Dendritic cell treated with granulocyte-macrophage colony-stimulating factor and Interleukin-4, amounts not matched to agents 40 ng/mL and 50 ng/mL, for 4 days (primary cell): ENCODE measurements around the gene STK38L.
A peak's percentile ranks its signal among the peaks of the same experiment; 100 is the strongest.

Experiments used
- H3K27ac Mint-ChIP-seq: one replicate; pipeline ENCODE4 v1.8.0; 2022; ENCODE audit warnings: mild to moderate bottlenecking, mixed read lengths
- H3K27me3 Mint-ChIP-seq: one replicate; pipeline ENCODE4 v1.8.0; 2022; ENCODE audit warnings: mild to moderate bottlenecking, mixed read lengths
- H3K36me3 Mint-ChIP-seq: one replicate; pipeline ENCODE4 v1.8.0; 2022; ENCODE audit warnings: low read depth, mixed read lengths
- H3K4me1 Mint-ChIP-seq: one replicate; pipeline ENCODE4 v1.8.0; 2022; ENCODE audit warnings: low read depth, mixed read lengths
- H3K4me3 Mint-ChIP-seq: one replicate; pipeline ENCODE4 v1.8.0; 2022; ENCODE audit warnings: mild to moderate bottlenecking, moderate library complexity, mixed read lengths
- H3K9me3 Mint-ChIP-seq: one replicate; pipeline ENCODE4 v1.8.0; 2022; ENCODE audit warnings: mixed read lengths
- intact Hi-C: fragments of 100-400 bp; cut with micrococcal nuclease; formaldehyde crosslinking; loops from one replicate; pipeline ENCODE4 v1.15.0; 2022

Gene STK38L

DNA sequence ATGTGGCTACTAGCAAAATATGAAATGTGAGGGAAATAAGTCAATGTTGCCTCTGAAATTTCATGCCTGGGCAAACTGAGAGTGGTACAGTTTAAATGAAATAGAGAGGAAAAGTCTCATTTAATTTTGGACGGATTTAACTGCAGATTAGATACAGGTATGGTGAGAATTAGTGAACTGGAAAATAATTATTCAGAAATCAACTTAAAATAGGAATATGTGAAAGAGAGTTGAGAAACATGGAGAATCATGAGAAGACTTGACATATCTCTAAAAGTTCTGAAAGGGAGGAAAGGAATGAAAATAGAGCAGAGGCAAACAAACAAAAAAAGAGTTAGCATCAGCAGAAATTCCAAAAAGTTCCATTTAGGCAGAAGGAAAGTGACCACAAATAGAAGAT lies 55.0 kb downstream of the STK38L start:
- no peak overlapping the region for H3K4me3 Mint-ChIP-seq
- intact Hi-C loops, result no loop called here
- no peaks in the 10 kb centered on the region for H3K9me3 Mint-ChIP-seq
- no peaks in the 10 kb centered on the region for H3K27me3 Mint-ChIP-seq
- no peak overlapping the region for H3K27ac Mint-ChIP-seq
- peaks cover 6% of the 10 kb centered on the region for H3K4me1 Mint-ChIP-seq
- H3K36me3 Mint-ChIP-seq, result peaks cover 69% of the 10 kb centered on the region

GRCh38 chr12:27300226-27300625 lies 56.1 kb downstream of the STK38L start:
- H3K27me3 Mint-ChIP-seq, result no peaks in the 10 kb centered on the region
- H3K27ac Mint-ChIP-seq, result no peak overlapping the region
- peaks cover 60% of the 10 kb centered on the region for H3K36me3 Mint-ChIP-seq
- no peak overlapping the region for H3K4me3 Mint-ChIP-seq
- no peaks in the 10 kb centered on the region for H3K9me3 Mint-ChIP-seq
- intact Hi-C loops, result loop anchor here (10.0 kb wide), 2 partner anchors 45 to 365 kb away; partner anchors contain the start of genes FGFR1OP2 and INTS13
- H3K4me1 Mint-ChIP-seq, result peaks cover 6% of the 10 kb centered on the region

- no peak overlapping the region for H3K27ac Mint-ChIP-seq
- intact Hi-C loops, result loop anchor here (10.0 kb wide), 2 partner anchors 49 to 369 kb away; partner anchors contain the start of genes FGFR1OP2 and INTS13
Observed at GRCh38 chr12:27303139-27304111, 59.3 kb downstream of the STK38L start.

DNA sequence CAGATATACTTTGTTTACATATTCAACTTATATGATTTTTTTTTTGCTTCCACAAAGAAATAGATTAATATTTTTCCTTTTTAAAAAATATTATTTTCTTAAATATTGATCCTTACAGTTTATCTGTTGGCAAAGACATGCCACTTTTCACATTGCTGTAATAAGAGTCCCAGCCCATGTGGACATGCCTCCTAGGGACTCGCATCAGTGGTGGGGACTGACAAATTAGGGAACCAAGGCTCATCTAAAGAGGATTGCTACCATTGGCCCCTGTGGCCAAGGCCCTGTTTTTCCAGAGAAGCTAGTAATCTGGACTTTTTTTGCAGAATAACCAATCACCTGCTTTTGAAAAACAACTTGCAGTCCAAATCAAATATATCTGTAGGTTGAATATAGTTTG lies 60.8 kb downstream of the STK38L start:
- Mint-ChIP-seq H3K4me3 (no peak overlapping the region), H3K27ac (no peak overlapping the region), H3K9me3 (no peaks in the 10 kb centered on the region), H3K27me3 (no peaks in the 10 kb centered on the region), H3K36me3 (peaks cover 51% of the 10 kb centered on the region), H3K4me1 (no peaks in the 10 kb centered on the region)
- intact Hi-C loops, result loop anchor here (5.0 to 10.0 kb wide), 5 partner anchors 50 to 370 kb away; partner anchors contain the start of genes FGFR1OP2 and INTS13

More at GRCh38 chr12:27303139-27304111, 59.3 kb downstream of the STK38L start:
- peaks cover 56% of the 10 kb centered on the region for H3K36me3 Mint-ChIP-seq
- H3K27me3 Mint-ChIP-seq, result no peaks in the 10 kb centered on the region
- no peaks in the 10 kb centered on the region for H3K9me3 Mint-ChIP-seq
- H3K4me3 Mint-ChIP-seq, result no peak overlapping the region
- H3K4me1 Mint-ChIP-seq, result no peaks in the 10 kb centered on the region

DNA sequence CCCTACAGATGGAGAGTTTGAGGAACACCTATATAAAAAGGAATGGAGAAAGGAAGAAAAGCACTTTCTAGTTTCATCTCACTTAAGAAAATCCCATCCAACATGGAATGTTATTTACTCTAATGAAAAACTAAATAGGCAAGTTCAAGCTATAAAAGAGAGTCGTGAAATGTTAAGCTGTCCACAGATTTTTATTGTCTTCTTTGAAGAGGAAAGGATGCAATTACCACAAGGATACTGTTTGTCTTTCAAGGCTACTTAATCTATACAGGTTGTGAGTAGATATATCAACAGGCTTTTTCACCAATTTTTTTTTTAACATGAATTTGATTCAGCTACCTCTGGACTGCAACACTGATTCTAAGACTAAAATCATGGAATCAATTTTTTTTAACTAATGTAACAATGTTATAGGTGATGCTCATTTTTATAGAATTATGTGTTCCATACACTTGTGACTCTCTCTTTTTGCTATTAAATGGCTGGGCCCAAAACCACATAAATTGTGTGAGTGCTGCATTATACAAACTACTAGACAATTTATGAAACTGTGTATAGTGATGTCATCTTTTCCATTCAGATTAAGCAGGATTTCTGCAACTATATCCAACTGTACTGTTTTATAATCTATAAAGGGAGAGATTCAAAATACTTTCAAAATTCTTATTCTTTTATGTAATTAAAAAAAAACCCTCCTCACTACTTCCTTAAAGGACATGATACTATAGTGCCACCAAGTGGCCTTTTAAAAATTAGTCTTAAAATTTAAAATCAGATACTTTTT lies 61.8 kb downstream of the STK38L start:
- no peak overlapping the region for H3K27ac Mint-ChIP-seq
- intact Hi-C loops, result loop anchor here (1.0 to 10.0 kb wide), 6 partner anchors 51 to 371 kb away; partner anchors contain the start of genes FGFR1OP2 and INTS13
- no peaks in the 10 kb centered on the region for H3K9me3 Mint-ChIP-seq

GRCh38 chr12:27309293-27309994 lies 65.4 kb downstream of the STK38L start:
- intact Hi-C loops, result loop anchor here (5.0 to 10.0 kb wide), 5 partner anchors 55 to 375 kb away; partner anchors contain the start of genes FGFR1OP2 and INTS13
- H3K4me3 Mint-ChIP-seq, result no peak overlapping the region
- no peak overlapping the region for H3K27ac Mint-ChIP-seq
- H3K4me1 Mint-ChIP-seq, result no peaks in the 10 kb centered on the region
- H3K27me3 Mint-ChIP-seq, result no peaks in the 10 kb centered on the region
- no peaks in the 10 kb centered on the region for H3K9me3 Mint-ChIP-seq
- H3K36me3 Mint-ChIP-seq, result peaks cover 67% of the 10 kb centered on the region

More for the DNA sequence above, 61.8 kb downstream of the STK38L start:
- H3K4me3 Mint-ChIP-seq, result no peak overlapping the region
- no peaks in the 10 kb centered on the region for H3K27me3 Mint-ChIP-seq
- H3K36me3 Mint-ChIP-seq, result peaks cover 51% of the 10 kb centered on the region
- no peaks in the 10 kb centered on the region for H3K4me1 Mint-ChIP-seq

DNA sequence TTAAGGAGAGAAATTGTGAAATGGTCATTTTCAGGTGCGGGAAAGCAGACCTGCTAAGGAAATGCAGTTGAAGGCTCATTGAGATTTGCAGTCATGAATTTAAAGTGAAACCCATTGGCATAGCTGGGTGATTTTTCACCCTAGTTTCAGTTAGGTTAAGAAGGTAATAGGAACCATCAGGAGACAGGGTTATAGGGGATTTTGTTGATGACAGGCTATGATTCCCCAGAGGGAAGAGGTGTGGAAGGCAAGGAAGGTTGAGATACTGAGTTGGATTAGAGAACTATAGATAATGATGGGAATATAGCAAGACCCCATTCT lies 65.9 kb downstream of the STK38L start:
- Mint-ChIP-seq H3K36me3 (peaks cover 72% of the 10 kb centered on the region), H3K27ac (no peak overlapping the region), H3K4me3 (no peak overlapping the region)

GRCh38 chr12:27316947-27317346 lies 72.9 kb downstream of the STK38L start:
- intact Hi-C loops, result no loop called here
- H3K27ac Mint-ChIP-seq, result no peak overlapping the region
- no peaks in the 10 kb centered on the region for H3K27me3 Mint-ChIP-seq
- no peak overlapping the region for H3K4me3 Mint-ChIP-seq
- H3K4me1 Mint-ChIP-seq, result peaks cover 5% of the 10 kb centered on the region
- H3K36me3 Mint-ChIP-seq, result peaks cover 68% of the 10 kb centered on the region
- H3K9me3 Mint-ChIP-seq, result no peaks in the 10 kb centered on the region

More for the DNA sequence above, 65.9 kb downstream of the STK38L start:
- no peaks in the 10 kb centered on the region for H3K4me1 Mint-ChIP-seq
- H3K27me3 Mint-ChIP-seq, result no peaks in the 10 kb centered on the region
- no peaks in the 10 kb centered on the region for H3K9me3 Mint-ChIP-seq
- intact Hi-C loops, result loop anchor here (5.0 to 10.0 kb wide), 5 partner anchors 55 to 375 kb away; partner anchors contain the start of genes FGFR1OP2 and INTS13

- Mint-ChIP-seq H3K36me3 (peaks cover 55% of the 10 kb centered on the region), H3K4me1 (peaks cover 5% of the 10 kb centered on the region), H3K4me3 (no peak overlapping the region), H3K27ac (no peak overlapping the region), H3K27me3 (no peaks in the 10 kb centered on the region), H3K9me3 (no peaks in the 10 kb centered on the region)
- intact Hi-C loops, result no loop called here
Observed at GRCh38 chr12:27319409-27319808, 75.3 kb downstream of the STK38L start.

- Mint-ChIP-seq H3K27ac (no peak overlapping the region), H3K4me3 (no peak overlapping the region), H3K4me1 (peaks cover 5% of the 10 kb centered on the region), H3K27me3 (no peaks in the 10 kb centered on the region), H3K9me3 (no peaks in the 10 kb centered on the region), H3K36me3 (peaks cover 51% of the 10 kb centered on the region)
- intact Hi-C loops, result no loop called here
Observed at GRCh38 chr12:27319848-27320247, 75.8 kb downstream of the STK38L start.

DNA sequence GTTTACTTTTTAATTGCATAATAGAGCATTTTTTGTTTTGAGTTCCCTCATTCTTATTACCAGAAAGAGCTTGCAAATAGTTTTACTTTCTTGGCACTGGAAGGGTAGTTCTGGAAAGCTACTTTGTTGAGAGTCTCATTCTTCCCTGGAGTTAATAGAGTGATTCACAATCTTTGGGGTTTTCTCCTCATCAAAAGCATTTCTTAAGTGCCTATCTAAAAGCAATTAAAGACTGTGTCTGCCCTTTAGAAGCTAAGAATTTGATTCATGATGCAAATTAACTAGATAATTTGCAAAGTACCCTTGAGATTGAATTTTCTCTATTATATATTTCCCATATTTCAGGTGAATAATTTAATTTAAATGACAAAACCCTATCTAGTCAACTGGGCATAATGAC lies 80.4 kb downstream of the STK38L start:
- intact Hi-C loops, result no loop called here
- peaks cover 16% of the 10 kb centered on the region for H3K4me1 Mint-ChIP-seq
- no peak overlapping the region for H3K27ac Mint-ChIP-seq
- H3K9me3 Mint-ChIP-seq, result no peaks in the 10 kb centered on the region
- H3K36me3 Mint-ChIP-seq, result peaks cover 45% of the 10 kb centered on the region
- no peak overlapping the region for H3K4me3 Mint-ChIP-seq
- no peaks in the 10 kb centered on the region for H3K27me3 Mint-ChIP-seq

DNA sequence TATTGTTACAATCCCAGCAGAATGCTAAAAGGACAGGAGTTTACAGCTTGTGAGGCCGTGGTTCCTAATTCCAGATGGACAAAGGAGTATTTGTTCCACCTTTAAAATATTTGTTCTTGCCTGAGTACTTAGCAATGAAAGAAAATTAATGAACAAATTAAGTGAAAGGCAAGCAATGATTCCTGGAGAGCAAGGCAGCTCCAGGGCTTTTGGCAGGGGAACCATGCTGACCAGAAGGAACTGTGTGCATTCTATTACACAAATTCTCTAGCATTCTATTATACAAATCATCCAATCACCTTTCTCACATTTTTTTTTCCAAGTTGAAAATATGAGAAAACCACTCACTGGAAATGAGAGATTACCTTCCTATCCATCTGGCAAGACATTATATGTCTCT lies 86.8 kb downstream of the STK38L start:
- Mint-ChIP-seq H3K4me3 (peak overlapping the region; percentile 30), H3K27me3 (no peaks in the 10 kb centered on the region), H3K4me1 (peaks cover 57% of the 10 kb centered on the region), H3K9me3 (no peaks in the 10 kb centered on the region), H3K27ac (peak overlapping the region; percentile 89), H3K36me3 (peaks cover 25% of the 10 kb centered on the region)
- intact Hi-C loops, result loop anchor here (5.0 kb wide), 1 partner anchor 191 kb away; the partner anchor contains the start of gene PPFIBP1

- Mint-ChIP-seq H3K27ac (peak overlapping the region; percentile 89), H3K36me3 (peaks cover 20% of the 10 kb centered on the region), H3K4me3 (peak overlapping the region; percentile 44), H3K4me1 (peaks cover 57% of the 10 kb centered on the region), H3K27me3 (no peaks in the 10 kb centered on the region), H3K9me3 (no peaks in the 10 kb centered on the region)
- intact Hi-C loops, result loop anchor here (5.0 kb wide), 1 partner anchor 191 kb away; the partner anchor contains the start of gene PPFIBP1
Observed at GRCh38 chr12:27331291-27331926, 87.3 kb downstream of the STK38L start.
